ENCODE measurements around the gene VPS25. TPM values are rescaled to one million over a fixed set of nuclear protein-coding genes. Genes with fewer than 3 reads are reported as not detected.

Gene VPS25
- total RNA-seq, 1 experiment from 2014 or later, result 34.3 TPM

GRCh38 chr17:42772945-42773289 is 332 bp upstream of the VPS25 start:
- peak overlapping the region; percentile 65 for H3K27ac ChIP-seq (ENCODE audit: low read depth, low read length, poor library complexity, severe bottlenecking)
- intact Hi-C loops (cut with micrococcal nuclease; ENCODE audit: unreplicated experiment), result no loop called here
- CTCF ChIA-PET, result interaction anchor here (2.3 kb wide), 1 partner anchor 9 kb away, joined by 5 read pairs; no protein-coding TSS in a partner anchor

DNA sequence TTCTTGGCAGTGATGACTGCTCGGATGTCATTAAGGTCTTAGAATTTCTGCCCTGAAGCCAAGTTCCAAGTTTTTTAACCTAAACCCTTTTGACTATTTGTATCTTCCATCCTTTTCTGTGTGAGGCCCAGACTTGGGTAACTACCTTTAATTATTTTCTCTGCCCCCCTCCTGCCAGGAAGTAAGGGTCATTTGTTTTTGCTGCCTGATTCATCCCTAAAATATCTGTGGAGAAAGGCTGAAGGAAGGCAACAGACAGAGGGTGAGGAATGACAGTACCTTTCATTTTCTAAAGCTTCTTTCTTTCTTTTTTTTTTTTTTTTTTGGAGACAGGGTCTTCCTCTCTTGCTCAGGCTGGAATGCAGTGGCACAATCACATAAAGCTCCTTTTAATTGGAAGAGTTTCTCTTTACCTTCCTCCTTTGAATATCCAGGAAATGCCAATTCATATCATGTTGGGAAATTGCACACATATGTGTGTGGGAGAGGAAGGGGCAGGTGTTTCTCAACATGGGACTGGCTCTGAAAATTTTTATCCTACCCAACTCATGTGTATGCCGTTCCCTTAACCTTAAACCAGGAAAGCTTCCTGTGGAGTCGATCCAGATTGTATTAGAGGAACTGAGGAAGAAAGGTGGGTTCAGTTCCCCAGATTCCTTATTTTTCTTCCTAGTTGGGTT is 957 bp downstream of the VPS25 start:
- CTCF ChIA-PET, result interaction anchor here (2.3 kb wide), 1 partner anchor 11 kb away, joined by 5 read pairs; no protein-coding TSS in a partner anchor
- TSS peak; percentile 73 for BruUV-seq (replicated peaks)
- intact Hi-C loops (cut with micrococcal nuclease; ENCODE audit: unreplicated experiment), result no loop called here
- Histone ChIP-seq H3K4me3 (ENCODE audit: low read depth, low read length, poor library complexity, severe bottlenecking) (peak overlapping the region; percentile 68), H3K27ac (ENCODE audit: low read depth, low read length, poor library complexity, severe bottlenecking) (no peak overlapping the region), H3K9me3 (ENCODE audit: low read depth, low read length, poor library complexity, severe bottlenecking) (no peaks in the 10 kb centered on the region), H3K4me1 (ENCODE audit: insufficient read depth, low read length, poor library complexity, severe bottlenecking) (no peaks in the 10 kb centered on the region), H3K27me3 (replicated peaks; ENCODE audit: insufficient read depth, low read depth, low read length, poor library complexity) (no peaks in the 10 kb centered on the region), H3K36me3 (ENCODE audit: insufficient read depth, low read length, poor library complexity, severe bottlenecking) (no peaks in the 10 kb centered on the region)
- TF ChIP-seq EZH2 (IDR thresholded peaks at IDR 0.05; ENCODE audit: borderline replicate concordance, low read depth, low read length, poor library complexity, severe bottlenecking), result no peak
- no peak for DNase-seq (ENCODE audit: low spot score)
- POLR2A ChIA-PET (ENCODE audit: low non-redundant PET), result no interaction called here

More at GRCh38 chr17:42772945-42773289, 332 bp upstream of the VPS25 start:
- Histone ChIP-seq H3K4me3 (ENCODE audit: low read depth, low read length, poor library complexity, severe bottlenecking) (peak overlapping the region; percentile 68), H3K27me3 (replicated peaks; ENCODE audit: insufficient read depth, low read depth, low read length, poor library complexity) (no peaks in the 10 kb centered on the region), H3K9me3 (ENCODE audit: low read depth, low read length, poor library complexity, severe bottlenecking) (no peaks in the 10 kb centered on the region), H3K4me1 (ENCODE audit: insufficient read depth, low read length, poor library complexity, severe bottlenecking) (no peaks in the 10 kb centered on the region), H3K36me3 (ENCODE audit: insufficient read depth, low read length, poor library complexity, severe bottlenecking) (no peaks in the 10 kb centered on the region)
- POLR2A ChIA-PET (ENCODE audit: low non-redundant PET), result no interaction called here
- TF ChIP-seq CTCF (conservative IDR thresholded peaks at IDR 0.05; ENCODE audit: low read depth, low read length), result no peak
- no peak for TF ChIP-seq EZH2 (IDR thresholded peaks at IDR 0.05; ENCODE audit: borderline replicate concordance, low read depth, low read length, poor library complexity, severe bottlenecking)
- BruUV-seq (replicated peaks), result TSS peak; percentile 94
- DNase-seq (ENCODE audit: low spot score), result no peak

DNA sequence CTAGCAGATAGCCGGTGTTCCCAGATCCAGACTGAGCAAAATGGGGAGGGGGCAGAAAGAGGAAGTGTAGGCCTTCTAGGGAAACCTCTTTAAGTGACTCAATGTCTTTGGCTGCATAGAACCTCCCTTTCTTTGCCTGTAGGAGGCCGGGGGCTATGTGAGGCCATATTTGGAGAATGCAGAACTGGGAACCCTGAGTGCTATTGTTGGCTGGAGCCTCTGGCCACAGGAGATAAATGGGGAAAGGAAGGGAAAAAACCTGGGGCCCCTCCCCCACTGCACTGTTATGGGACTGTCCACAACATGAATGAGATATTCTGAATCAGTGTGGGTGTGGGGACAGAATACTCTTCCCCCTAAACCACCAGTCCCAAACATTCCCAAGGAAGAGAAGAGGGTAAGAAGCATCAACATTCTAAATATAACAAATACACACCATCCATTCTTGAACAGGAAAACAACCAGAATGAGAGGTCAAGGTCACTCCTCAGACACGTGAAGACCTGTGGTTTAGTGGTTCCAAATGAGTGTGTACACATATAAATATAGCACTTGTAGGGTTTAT is 2.4 kb downstream of the VPS25 start:
- intact Hi-C loops (cut with micrococcal nuclease; ENCODE audit: unreplicated experiment), result no loop called here
- no peak overlapping the region for H3K27ac ChIP-seq (ENCODE audit: low read depth, low read length, poor library complexity, severe bottlenecking)

More for the DNA sequence above, 2.4 kb downstream of the VPS25 start:
- ChIA-PET CTCF (no interaction called here), POLR2A (ENCODE audit: low non-redundant PET) (no interaction called here)
- DNase-seq (ENCODE audit: low spot score), result no peak
- no peaks in the 10 kb centered on the region for H3K9me3 ChIP-seq (ENCODE audit: low read depth, low read length, poor library complexity, severe bottlenecking)
- no peaks in the 10 kb centered on the region for H3K36me3 ChIP-seq (ENCODE audit: insufficient read depth, low read length, poor library complexity, severe bottlenecking)
- no peak overlapping the region for H3K4me3 ChIP-seq (ENCODE audit: low read depth, low read length, poor library complexity, severe bottlenecking)
- H3K4me1 ChIP-seq (ENCODE audit: insufficient read depth, low read length, poor library complexity, severe bottlenecking), result no peaks in the 10 kb centered on the region
- no peaks in the 10 kb centered on the region for H3K27me3 ChIP-seq (replicated peaks; ENCODE audit: insufficient read depth, low read depth, low read length, poor library complexity)
- TF ChIP-seq CTCF (conservative IDR thresholded peaks at IDR 0.05; ENCODE audit: low read depth, low read length) (no peak), EZH2 (IDR thresholded peaks at IDR 0.05; ENCODE audit: borderline replicate concordance, low read depth, low read length, poor library complexity, severe bottlenecking) (no peak)
- BruUV-seq (replicated peaks), result no TSS peak

All from A673 (cell line).